ENCODE data around the gene FMNL3. TPM values are rescaled to one million over a fixed set of nuclear protein-coding genes. Genes with fewer than 3 reads are reported as not detected.

FMNL3 gene
- total and polyA plus RNA-seq, 2 experiments from 2014 or later: 8.7 to 32.6 TPM

DNA sequence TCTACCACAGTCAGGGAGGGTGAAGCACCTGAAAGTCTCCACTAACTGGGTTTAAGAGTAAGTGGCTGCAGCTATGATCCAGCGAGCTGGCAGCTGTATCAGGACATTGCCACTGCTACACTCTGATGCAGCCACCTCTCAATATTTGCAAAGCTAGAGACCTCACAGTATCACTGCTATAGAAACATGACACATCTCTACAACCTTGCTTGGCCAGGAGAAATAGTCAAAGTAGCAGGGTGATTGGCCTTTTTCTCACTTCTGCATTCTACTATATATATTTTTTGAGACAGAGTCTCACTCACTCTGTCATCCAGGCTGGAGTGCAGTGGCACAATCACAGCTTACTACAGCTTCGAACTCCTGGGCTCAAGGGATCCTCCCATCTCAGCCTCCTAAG, 9.3 kb upstream of the FMNL3 start:
- Histone ChIP-seq H3K4me1 (ENCODE audit: insufficient read depth) (no peaks in the 10 kb centered on the region), H3K9me2 (ENCODE audit: insufficient read depth) (no peaks in the 10 kb centered on the region), H3K27ac (ENCODE audit: low read depth) (no peak overlapping the region), H3K36me3 (ENCODE audit: insufficient read depth) (no peaks in the 10 kb centered on the region), H4K20me1 (replicated peaks; ENCODE audit: insufficient read depth) (no peaks in the 10 kb centered on the region), H3F3A (replicated peaks; ENCODE audit: low read depth) (0 out of 2 replicates have a peak, but pooled peaks cover 3% of the 10 kb centered on the region), H3K79me2 (replicated peaks; ENCODE audit: insufficient read depth) (no peaks in the 10 kb centered on the region), H3K27me3 (ENCODE audit: insufficient read depth) (no peaks in the 10 kb centered on the region; the same call in 1 of the 2 replicates), H3K4me3 (no peak overlapping the region), H3K4me2 (no peak overlapping the region), H2AFZ (no peak overlapping the region)
- Mint-ChIP-seq H3K27me3 (ENCODE audit: insufficient read depth, low read depth, poor library complexity) (no peaks in the 10 kb centered on the region), H3K9me3 (no peaks in the 10 kb centered on the region; the same call in 2 of the 3 replicates), H3K36me3 (ENCODE audit: low read depth) (no peaks in the 10 kb centered on the region), H3K4me3 (no peak overlapping the region), H3K27ac (no peak overlapping the region), H3K4me1 (no peaks in the 10 kb centered on the region)
- DNase-seq (ENCODE audit: low spot score) (no peak), ATAC-seq (no peak)
- TF ChIP-seq NANOG (IDR thresholded peaks at IDR 0.05; ENCODE audit: borderline replicate concordance): no peak
- TF ChIP-seq CREB1 (CRISPR knock-in tag; IDR thresholded peaks at IDR 0.05; ENCODE audit: low read depth): no peak
- TF ChIP-seq EZH2 (IDR thresholded peaks at IDR 0.05; ENCODE audit: low read depth, unreplicated experiment): no peak
- TF ChIP-seq, protein P1, sequence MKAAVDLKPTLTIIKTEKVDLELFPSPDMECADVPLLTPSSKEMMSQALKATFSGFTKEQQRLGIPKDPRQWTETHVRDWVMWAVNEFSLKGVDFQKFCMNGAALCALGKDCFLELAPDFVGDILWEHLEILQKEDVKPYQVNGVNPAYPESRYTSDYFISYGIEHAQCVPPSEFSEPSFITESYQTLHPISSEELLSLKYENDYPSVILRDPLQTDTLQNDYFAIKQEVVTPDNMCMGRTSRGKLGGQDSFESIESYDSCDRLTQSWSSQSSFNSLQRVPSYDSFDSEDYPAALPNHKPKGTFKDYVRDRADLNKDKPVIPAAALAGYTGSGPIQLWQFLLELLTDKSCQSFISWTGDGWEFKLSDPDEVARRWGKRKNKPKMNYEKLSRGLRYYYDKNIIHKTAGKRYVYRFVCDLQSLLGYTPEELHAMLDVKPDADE (IDR thresholded peaks at IDR 0.05): no peak
- no peak for TF ChIP-seq JUNB (IDR thresholded peaks at IDR 0.05; ENCODE audit: unreplicated experiment)
- TF ChIP-seq ZNF114 (CRISPR knock-in tag; IDR thresholded peaks at IDR 0.05): no peak
- TF ChIP-seq, protein P2, sequence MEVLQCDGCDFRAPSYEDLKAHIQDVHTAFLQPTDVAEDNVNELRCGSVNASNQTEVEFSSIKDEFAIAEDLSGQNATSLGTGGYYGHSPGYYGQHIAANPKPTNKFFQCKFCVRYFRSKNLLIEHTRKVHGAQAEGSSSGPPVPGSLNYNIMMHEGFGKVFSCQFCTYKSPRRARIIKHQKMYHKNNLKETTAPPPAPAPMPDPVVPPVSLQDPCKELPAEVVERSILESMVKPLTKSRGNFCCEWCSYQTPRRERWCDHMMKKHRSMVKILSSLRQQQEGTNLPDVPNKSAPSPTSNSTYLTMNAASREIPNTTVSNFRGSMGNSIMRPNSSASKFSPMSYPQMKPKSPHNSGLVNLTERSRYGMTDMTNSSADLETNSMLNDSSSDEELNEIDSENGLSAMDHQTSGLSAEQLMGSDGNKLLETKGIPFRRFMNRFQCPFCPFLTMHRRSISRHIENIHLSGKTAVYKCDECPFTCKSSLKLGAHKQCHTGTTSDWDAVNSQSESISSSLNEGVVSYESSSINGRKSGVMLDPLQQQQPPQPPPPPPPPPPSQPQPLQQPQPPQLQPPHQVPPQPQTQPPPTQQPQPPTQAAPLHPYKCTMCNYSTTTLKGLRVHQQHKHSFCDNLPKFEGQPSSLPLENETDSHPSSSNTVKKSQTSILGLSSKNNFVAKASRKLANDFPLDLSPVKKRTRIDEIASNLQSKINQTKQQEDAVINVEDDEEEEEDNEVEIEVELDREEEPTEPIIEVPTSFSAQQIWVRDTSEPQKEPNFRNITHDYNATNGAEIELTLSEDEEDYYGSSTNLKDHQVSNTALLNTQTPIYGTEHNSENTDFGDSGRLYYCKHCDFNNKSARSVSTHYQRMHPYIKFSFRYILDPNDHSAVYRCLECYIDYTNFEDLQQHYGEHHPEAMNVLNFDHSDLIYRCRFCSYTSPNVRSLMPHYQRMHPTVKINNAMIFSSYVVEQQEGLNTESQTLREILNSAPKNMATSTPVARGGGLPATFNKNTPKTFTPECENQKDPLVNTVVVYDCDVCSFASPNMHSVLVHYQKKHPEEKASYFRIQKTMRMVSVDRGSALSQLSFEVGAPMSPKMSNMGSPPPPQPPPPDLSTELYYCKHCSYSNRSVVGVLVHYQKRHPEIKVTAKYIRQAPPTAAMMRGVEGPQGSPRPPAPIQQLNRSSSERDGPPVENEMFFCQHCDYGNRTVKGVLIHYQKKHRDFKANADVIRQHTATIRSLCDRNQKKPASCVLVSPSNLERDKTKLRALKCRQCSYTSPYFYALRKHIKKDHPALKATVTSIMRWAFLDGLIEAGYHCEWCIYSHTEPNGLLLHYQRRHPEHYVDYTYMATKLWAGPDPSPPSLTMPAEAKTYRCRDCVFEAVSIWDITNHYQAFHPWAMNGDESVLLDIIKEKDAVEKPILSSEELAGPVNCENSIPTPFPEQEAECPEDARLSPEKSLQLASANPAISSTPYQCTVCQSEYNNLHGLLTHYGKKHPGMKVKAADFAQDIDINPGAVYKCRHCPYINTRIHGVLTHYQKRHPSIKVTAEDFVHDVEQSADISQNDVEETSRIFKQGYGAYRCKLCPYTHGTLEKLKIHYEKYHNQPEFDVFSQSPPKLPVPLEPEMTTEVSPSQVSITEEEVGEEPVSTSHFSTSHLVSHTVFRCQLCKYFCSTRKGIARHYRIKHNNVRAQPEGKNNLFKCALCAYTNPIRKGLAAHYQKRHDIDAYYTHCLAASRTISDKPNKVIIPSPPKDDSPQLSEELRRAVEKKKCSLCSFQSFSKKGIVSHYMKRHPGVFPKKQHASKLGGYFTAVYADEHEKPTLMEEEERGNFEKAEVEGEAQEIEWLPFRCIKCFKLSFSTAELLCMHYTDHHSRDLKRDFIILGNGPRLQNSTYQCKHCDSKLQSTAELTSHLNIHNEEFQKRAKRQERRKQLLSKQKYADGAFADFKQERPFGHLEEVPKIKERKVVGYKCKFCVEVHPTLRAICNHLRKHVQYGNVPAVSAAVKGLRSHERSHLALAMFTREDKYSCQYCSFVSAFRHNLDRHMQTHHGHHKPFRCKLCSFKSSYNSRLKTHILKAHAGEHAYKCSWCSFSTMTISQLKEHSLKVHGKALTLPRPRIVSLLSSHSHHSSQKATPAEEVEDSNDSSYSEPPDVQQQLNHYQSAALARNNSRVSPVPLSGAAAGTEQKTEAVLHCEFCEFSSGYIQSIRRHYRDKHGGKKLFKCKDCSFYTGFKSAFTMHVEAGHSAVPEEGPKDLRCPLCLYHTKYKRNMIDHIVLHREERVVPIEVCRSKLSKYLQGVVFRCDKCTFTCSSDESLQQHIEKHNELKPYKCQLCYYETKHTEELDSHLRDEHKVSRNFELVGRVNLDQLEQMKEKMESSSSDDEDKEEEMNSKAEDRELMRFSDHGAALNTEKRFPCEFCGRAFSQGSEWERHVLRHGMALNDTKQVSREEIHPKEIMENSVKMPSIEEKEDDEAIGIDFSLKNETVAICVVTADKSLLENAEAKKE (CRISPR knock-in tag; IDR thresholded peaks at IDR 0.05): no peak
- TF ChIP-seq EZH2phosphoT487 (IDR thresholded peaks at IDR 0.05; ENCODE audit: unreplicated experiment): no peak
- TF ChIP-seq STAT1 (IDR thresholded peaks at IDR 0.05; ENCODE audit: unreplicated experiment): no peak
- TF ChIP-seq POLR2AphosphoS5 (IDR thresholded peaks at IDR 0.05; ENCODE audit: low read depth): no peak
- TF ChIP-seq, protein P3, sequence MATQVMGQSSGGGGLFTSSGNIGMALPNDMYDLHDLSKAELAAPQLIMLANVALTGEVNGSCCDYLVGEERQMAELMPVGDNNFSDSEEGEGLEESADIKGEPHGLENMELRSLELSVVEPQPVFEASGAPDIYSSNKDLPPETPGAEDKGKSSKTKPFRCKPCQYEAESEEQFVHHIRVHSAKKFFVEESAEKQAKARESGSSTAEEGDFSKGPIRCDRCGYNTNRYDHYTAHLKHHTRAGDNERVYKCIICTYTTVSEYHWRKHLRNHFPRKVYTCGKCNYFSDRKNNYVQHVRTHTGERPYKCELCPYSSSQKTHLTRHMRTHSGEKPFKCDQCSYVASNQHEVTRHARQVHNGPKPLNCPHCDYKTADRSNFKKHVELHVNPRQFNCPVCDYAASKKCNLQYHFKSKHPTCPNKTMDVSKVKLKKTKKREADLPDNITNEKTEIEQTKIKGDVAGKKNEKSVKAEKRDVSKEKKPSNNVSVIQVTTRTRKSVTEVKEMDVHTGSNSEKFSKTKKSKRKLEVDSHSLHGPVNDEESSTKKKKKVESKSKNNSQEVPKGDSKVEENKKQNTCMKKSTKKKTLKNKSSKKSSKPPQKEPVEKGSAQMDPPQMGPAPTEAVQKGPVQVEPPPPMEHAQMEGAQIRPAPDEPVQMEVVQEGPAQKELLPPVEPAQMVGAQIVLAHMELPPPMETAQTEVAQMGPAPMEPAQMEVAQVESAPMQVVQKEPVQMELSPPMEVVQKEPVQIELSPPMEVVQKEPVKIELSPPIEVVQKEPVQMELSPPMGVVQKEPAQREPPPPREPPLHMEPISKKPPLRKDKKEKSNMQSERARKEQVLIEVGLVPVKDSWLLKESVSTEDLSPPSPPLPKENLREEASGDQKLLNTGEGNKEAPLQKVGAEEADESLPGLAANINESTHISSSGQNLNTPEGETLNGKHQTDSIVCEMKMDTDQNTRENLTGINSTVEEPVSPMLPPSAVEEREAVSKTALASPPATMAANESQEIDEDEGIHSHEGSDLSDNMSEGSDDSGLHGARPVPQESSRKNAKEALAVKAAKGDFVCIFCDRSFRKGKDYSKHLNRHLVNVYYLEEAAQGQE (IDR thresholded peaks at IDR 0.05; ENCODE audit: unreplicated experiment): no peak
- TF ChIP-seq, protein P4, sequence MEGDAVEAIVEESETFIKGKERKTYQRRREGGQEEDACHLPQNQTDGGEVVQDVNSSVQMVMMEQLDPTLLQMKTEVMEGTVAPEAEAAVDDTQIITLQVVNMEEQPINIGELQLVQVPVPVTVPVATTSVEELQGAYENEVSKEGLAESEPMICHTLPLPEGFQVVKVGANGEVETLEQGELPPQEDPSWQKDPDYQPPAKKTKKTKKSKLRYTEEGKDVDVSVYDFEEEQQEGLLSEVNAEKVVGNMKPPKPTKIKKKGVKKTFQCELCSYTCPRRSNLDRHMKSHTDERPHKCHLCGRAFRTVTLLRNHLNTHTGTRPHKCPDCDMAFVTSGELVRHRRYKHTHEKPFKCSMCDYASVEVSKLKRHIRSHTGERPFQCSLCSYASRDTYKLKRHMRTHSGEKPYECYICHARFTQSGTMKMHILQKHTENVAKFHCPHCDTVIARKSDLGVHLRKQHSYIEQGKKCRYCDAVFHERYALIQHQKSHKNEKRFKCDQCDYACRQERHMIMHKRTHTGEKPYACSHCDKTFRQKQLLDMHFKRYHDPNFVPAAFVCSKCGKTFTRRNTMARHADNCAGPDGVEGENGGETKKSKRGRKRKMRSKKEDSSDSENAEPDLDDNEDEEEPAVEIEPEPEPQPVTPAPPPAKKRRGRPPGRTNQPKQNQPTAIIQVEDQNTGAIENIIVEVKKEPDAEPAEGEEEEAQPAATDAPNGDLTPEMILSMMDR (conservative IDR thresholded peaks at IDR 0.05; ENCODE audit: low read depth in 2 of 2): no peak
